SU-DHL-6 (cell line): Measurements from ENCODE around the gene SCN5A.

Experiments
- EZH2phosphoT487 ChIP-seq: fragments of 200-600 bp; sonication (generic), shearing (Covaris generic); conservative IDR thresholded peaks from 2 replicates; pipeline ENCODE4 v1.6.1; 2018; ENCODE audit warnings: mild to moderate bottlenecking, antibody characterized with exemption, low read length, moderate library complexity, mixed read lengths
- TF ChIP-seq, protein P1 (sequence below): fragments of 200-600 bp; sonication (generic); IDR thresholded peaks from one replicate; pipeline ENCODE4 v1.5.1; 2017; ENCODE audit warnings: antibody characterized with exemption, mild to moderate bottlenecking, low read length, moderate library complexity; ENCODE audit not compliant: insufficient read depth, poor library complexity, severe bottlenecking

DNA sequence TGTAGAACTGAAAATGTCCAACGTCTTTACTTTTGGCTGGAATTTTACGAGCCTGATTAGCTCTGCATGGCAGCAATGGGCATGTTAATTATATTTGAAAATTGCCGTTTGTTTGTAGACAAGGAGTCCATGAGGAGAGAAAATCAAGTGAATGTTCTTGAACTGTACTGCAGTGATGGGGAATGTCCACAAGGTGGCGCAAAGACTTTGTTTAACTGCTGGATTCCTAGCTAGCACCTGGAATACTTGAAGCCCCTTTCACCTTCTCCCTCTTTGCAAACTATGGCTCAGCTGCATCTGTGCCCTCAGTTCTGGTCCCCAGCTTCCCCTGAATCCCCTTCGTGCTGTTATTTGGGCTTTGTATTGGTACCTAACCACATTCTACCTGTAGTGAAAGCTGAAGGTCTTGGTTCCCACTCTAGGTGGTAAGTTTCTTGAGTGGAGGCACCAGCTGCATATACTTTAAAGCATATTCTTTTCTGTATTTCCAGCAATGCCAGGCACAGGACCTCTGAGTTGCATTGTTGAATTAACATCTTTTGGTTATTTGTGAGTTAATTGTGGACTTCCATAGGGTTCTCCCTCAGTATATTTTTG is 128.0 kb downstream of the SCN5A start:
- TF ChIP-seq, protein P1, sequence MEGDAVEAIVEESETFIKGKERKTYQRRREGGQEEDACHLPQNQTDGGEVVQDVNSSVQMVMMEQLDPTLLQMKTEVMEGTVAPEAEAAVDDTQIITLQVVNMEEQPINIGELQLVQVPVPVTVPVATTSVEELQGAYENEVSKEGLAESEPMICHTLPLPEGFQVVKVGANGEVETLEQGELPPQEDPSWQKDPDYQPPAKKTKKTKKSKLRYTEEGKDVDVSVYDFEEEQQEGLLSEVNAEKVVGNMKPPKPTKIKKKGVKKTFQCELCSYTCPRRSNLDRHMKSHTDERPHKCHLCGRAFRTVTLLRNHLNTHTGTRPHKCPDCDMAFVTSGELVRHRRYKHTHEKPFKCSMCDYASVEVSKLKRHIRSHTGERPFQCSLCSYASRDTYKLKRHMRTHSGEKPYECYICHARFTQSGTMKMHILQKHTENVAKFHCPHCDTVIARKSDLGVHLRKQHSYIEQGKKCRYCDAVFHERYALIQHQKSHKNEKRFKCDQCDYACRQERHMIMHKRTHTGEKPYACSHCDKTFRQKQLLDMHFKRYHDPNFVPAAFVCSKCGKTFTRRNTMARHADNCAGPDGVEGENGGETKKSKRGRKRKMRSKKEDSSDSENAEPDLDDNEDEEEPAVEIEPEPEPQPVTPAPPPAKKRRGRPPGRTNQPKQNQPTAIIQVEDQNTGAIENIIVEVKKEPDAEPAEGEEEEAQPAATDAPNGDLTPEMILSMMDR, result peak; percentile 83
- TF ChIP-seq EZH2phosphoT487, result no peak
